RWPE2 (cell line): ENCODE results near the gene TNRC6B.

ENCODE experiments used
- ATAC-seq: fragments of 200-7000 bp; cut with Tn5 transposase; 3 replicates; pipeline ENCODE4 v1.9.1; 2021; ENCODE audit warnings: low read depth
- DNase-seq: peaks from one replicate; pipeline ENCODE4 v3.0.0-alpha.2; 2020; ENCODE audit warnings: low spot score
- H3K27ac ChIP-seq: fragments of 450-650 bp; 2 replicates; pipeline ENCODE4 v1.5.1; 2017; ENCODE audit warnings: mild to moderate bottlenecking; ENCODE audit not compliant: poor library complexity, severe bottlenecking
- H3K27me3 ChIP-seq: fragments of 250-450 bp; sonication (Bioruptor Pico); 2 replicates; pipeline ENCODE4 v1.5.1; 2021; ENCODE audit warnings: mild to moderate bottlenecking, moderate library complexity; ENCODE audit not compliant: insufficient read depth, poor library complexity, severe bottlenecking
- H3K36me3 ChIP-seq: fragments of 250-450 bp; sonication (Bioruptor Pico); 2 replicates; pipeline ENCODE4 v1.5.1; 2020; ENCODE audit warnings: low read depth, mild to moderate bottlenecking, moderate library complexity
- H3K4me1 ChIP-seq: fragments of 250-450 bp; sonication (Bioruptor Pico); 2 replicates; pipeline ENCODE4 v1.5.1; 2021; ENCODE audit warnings: mild to moderate bottlenecking, moderate library complexity; ENCODE audit not compliant: insufficient read depth, poor library complexity, severe bottlenecking
- H3K4me3 ChIP-seq: fragments of 250-450 bp; sonication (Bioruptor Pico); 2 replicates; pipeline ENCODE4 v1.5.1; 2021; ENCODE audit warnings: mild to moderate bottlenecking, moderate library complexity; ENCODE audit not compliant: severe bottlenecking
- H3K9me3 ChIP-seq: fragments of 250-450 bp; sonication (Bioruptor Pico); 2 replicates; pipeline ENCODE4 v1.5.1; 2021; ENCODE audit warnings: mild to moderate bottlenecking, moderate library complexity; ENCODE audit not compliant: severe bottlenecking
- TF ChIP-seq, protein P1 (sequence below): fragments of 450-650 bp; IDR thresholded peaks from one replicate; pipeline ENCODE4 v1.5.1; 2017; ENCODE audit warnings: mild to moderate bottlenecking, moderate library complexity; ENCODE audit not compliant: poor library complexity, severe bottlenecking

The TNRC6B gene

DNA sequence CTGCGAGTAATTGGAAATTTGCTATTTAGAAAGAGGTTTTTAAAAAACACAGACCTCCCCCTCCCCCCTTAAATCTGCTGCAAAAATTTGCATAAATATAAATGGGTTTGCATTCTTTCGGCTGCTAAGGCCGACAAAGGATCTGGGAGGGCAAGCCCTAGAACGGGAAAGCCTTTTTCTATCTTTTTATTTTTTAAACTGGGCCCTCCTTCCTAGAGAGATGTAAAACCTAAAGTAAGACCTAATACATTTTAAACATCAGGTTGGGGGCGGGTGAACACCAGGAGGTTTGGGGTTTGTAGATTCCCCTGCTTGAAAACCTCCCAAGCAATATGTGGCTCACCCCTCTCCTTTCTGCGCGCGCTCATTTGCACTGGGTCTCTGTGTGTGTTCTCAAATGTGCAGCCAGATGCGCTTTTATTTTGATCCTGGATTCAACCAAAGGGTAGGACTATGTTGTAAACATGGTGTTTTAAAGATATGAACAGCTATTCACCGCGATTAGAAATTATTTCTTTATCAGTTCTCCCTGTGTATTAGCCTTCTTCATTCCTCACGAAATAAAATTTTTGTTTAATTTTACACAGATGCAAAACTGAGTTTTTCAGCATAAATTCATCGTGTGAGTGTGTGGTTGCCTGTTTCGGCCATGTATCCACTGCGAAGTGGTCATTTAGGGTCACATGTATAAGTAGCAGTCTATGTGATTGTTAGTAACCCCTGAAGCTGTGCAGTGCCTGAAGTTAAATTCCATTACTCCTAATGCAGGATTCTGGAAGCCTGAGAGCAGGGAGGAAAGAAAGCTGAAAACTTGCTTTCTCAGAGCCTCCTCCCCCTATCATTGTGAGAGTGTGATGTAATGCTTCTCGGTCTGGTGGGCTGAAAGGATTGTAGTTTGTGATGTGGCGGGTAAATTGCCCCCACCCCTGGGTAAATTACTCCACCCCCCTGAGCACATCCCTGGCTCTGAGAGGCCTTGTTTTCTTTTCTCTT, 988 bp downstream of the TNRC6B start:
- ATAC-seq (peak; percentile 40; the same call in 2 of the 3 replicates), DNase-seq (no peak)
- Histone ChIP-seq H3K4me3 (peak overlapping the region; percentile 52), H3K9me3 (no peaks in the 10 kb centered on the region), H3K27ac (peak overlapping the region; percentile 65), H3K27me3 (no peaks in the 10 kb centered on the region), H3K36me3 (no peaks in the 10 kb centered on the region), H3K4me1 (peaks cover 38% of the 10 kb centered on the region)
- TF ChIP-seq, protein P1, sequence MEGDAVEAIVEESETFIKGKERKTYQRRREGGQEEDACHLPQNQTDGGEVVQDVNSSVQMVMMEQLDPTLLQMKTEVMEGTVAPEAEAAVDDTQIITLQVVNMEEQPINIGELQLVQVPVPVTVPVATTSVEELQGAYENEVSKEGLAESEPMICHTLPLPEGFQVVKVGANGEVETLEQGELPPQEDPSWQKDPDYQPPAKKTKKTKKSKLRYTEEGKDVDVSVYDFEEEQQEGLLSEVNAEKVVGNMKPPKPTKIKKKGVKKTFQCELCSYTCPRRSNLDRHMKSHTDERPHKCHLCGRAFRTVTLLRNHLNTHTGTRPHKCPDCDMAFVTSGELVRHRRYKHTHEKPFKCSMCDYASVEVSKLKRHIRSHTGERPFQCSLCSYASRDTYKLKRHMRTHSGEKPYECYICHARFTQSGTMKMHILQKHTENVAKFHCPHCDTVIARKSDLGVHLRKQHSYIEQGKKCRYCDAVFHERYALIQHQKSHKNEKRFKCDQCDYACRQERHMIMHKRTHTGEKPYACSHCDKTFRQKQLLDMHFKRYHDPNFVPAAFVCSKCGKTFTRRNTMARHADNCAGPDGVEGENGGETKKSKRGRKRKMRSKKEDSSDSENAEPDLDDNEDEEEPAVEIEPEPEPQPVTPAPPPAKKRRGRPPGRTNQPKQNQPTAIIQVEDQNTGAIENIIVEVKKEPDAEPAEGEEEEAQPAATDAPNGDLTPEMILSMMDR, result no peak

DNA sequence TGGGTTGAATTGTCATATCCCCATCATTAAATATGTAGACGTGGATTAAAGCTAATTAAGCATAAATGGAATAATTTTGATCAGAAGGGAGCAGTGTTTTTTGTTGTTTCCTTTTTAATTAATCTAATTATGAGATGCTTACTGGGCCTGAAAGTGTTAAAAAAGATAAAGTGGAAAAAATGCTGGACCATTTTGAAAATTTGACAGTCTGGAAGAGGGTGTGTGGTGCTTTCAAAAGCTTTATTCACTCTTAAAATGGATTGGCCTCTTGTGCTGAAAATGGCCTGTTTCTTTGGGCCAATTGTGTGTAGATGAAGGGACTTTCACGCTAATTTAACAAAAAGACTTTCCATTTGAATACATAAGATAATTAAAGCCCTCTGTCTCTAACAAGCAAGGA, 1.8 kb downstream of the TNRC6B start:
- Histone ChIP-seq H3K4me1 (peaks cover 38% of the 10 kb centered on the region), H3K27me3 (no peaks in the 10 kb centered on the region), H3K4me3 (peak overlapping the region; percentile 52), H3K9me3 (no peaks in the 10 kb centered on the region), H3K27ac (peak overlapping the region; percentile 65), H3K36me3 (no peaks in the 10 kb centered on the region)
- TF ChIP-seq, protein P1, result no peak
- ATAC-seq (no peak), DNase-seq (no peak)

DNA sequence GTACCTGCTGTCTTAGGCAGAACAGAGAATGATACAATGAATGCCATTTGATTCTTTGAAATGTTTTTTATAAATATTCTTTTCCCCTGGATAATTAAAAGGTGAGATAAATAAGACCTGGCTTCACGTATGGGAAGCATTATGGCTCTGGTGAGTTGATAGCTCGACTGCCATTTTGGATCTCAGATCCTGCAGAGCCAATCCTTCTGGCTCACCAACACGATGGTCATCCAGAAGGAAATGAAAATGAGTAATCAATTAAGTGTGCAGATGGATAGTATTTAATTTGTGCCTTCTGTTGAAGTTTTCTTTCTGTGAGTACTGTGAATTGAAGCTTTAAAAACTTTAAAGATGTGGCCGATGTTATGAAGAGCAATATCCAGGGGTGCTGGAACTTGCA, 2.7 kb downstream of the TNRC6B start:
- DNase-seq, result no peak
- Histone ChIP-seq H3K36me3 (no peaks in the 10 kb centered on the region), H3K9me3 (no peaks in the 10 kb centered on the region), H3K4me1 (peaks cover 38% of the 10 kb centered on the region), H3K27ac (no peak overlapping the region), H3K4me3 (no peak overlapping the region), H3K27me3 (no peaks in the 10 kb centered on the region)
- TF ChIP-seq, protein P1, result no peak
- no peak for ATAC-seq

DNA sequence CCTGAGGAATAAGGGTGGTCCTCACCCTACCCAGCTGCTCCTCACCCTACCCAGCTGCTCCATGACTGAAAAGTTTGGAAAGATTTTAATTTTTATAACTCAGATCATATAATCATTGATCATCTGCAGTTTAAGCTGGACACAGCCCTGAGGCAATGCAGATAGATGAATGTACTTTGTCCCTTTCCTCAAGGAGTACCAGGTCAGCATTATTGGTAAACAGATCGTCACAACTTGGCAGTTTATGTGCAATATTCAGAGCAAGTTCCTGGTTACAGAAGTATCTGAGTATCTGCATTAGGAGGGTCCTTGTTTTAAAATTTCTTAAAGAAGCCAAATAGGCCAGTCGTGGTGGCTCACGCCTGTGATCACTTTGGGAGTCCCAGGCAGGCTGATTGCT, 3.6 kb downstream of the TNRC6B start:
- H3K36me3 ChIP-seq, result no peaks in the 10 kb centered on the region
- H3K4me3 ChIP-seq, result no peak overlapping the region
- H3K4me1 ChIP-seq, result peaks cover 38% of the 10 kb centered on the region
- TF ChIP-seq, protein P1, result no peak
- no peaks in the 10 kb centered on the region for H3K27me3 ChIP-seq
- H3K27ac ChIP-seq, result no peak overlapping the region
- no peak for DNase-seq
- H3K9me3 ChIP-seq, result no peaks in the 10 kb centered on the region
- no peak for ATAC-seq
